ENCODE results near the gene DYSF. TPM values are rescaled to one million over a fixed set of nuclear protein-coding genes. Genes with fewer than 3 reads are reported as not detected.

DYSF gene
- total RNA-seq, 4 donors from 2014 or later = 3.7 to 18.7 (median 10.6) TPM

GRCh38 chr2:71535526-71535925 lies 82.2 kb downstream of the DYSF start:
- no peak for TF ChIP-seq EP300 (IDR thresholded peaks at IDR 0.05; ENCODE audit: low read depth)
- no peak for TF ChIP-seq CTCF (IDR thresholded peaks at IDR 0.05)
- TF ChIP-seq POLR2A (IDR thresholded peaks at IDR 0.05) = no peak
- no peak for TF ChIP-seq POLR2AphosphoS5 (IDR thresholded peaks at IDR 0.05)
- H3K27ac ChIP-seq = no peak overlapping the region
- 82 to 83% methylated on average over 3 to 7 of the region's 7 CpGs for WGBS, 2 donors (ENCODE audit: low coverage in 1 of 2)
- H3K4me3 ChIP-seq = no peak overlapping the region
- in situ Hi-C loops (cut with MboI; ENCODE audit: low pct_ligation_motif_present in 1 of 4, low pct_unique_long_range_greater_than_20kb in 1 of 4, low sequenced_read_pairs in 3 of 4) = loop anchor here in 3 of 4 donors (10.0 to 25.0 kb wide), 4 partner anchors 619 to 1202 kb away; no protein-coding TSS in a partner anchor
- H3K4me1 ChIP-seq = no peaks in the 10 kb centered on the region
- no peak for DNase-seq
- H3K9me3 ChIP-seq = no peaks in the 10 kb centered on the region
- intact Hi-C loops (cut with DNase I; ENCODE audit: low total_unique reads) = no loop called here
- H3K36me3 ChIP-seq = no peaks in the 10 kb centered on the region
- H3K27me3 ChIP-seq = no peaks in the 10 kb centered on the region

- in situ Hi-C loops (cut with MboI; ENCODE audit: low pct_ligation_motif_present in 1 of 4, low pct_unique_long_range_greater_than_20kb in 1 of 4, low sequenced_read_pairs in 3 of 4) = loop anchor here in 3 of 4 donors (10.0 to 25.0 kb wide), 4 partner anchors 619 to 1201 kb away; no protein-coding TSS in a partner anchor
- 89% methylated on average over 10 to 18 of the region's 18 CpGs for WGBS, 2 donors (ENCODE audit: low coverage in 1 of 2)
Measured at GRCh38 chr2:71536226-71536671, 82.9 kb downstream of the DYSF start.

GRCh38 chr2:71538241-71538640 lies 84.9 kb downstream of the DYSF start:
- DNase-seq = no peak
- Histone ChIP-seq H3K4me3 (no peak overlapping the region), H3K4me1 (peaks cover 0 to 8% (median 0%) of the 10 kb centered on the region in 4 donors), H3K27me3 (no peaks in the 10 kb centered on the region), H3K36me3 (no peaks in the 10 kb centered on the region), H3K9me3 (no peaks in the 10 kb centered on the region), H3K27ac (no peak overlapping the region)
- intact Hi-C loops (cut with DNase I; ENCODE audit: low total_unique reads) = no loop called here
- in situ Hi-C loops (cut with MboI; ENCODE audit: low pct_ligation_motif_present in 1 of 4, low pct_unique_long_range_greater_than_20kb in 1 of 4, low sequenced_read_pairs in 3 of 4) = loop anchor here in 3 of 4 donors (10.0 to 25.0 kb wide), 4 partner anchors 617 to 1199 kb away; no protein-coding TSS in a partner anchor
- 86 to 98% methylated on average over 1 to 3 of the region's 3 CpGs for WGBS, 2 donors (ENCODE audit: low coverage in 1 of 2)
- TF ChIP-seq CTCF (IDR thresholded peaks at IDR 0.05) (no peak), EP300 (IDR thresholded peaks at IDR 0.05; ENCODE audit: low read depth) (no peak), POLR2AphosphoS5 (IDR thresholded peaks at IDR 0.05) (no peak), POLR2A (IDR thresholded peaks at IDR 0.05) (no peak)

More at GRCh38 chr2:71536226-71536671, 82.9 kb downstream of the DYSF start:
- H3K36me3 ChIP-seq = no peaks in the 10 kb centered on the region
- no peak for TF ChIP-seq EP300 (IDR thresholded peaks at IDR 0.05; ENCODE audit: low read depth)
- TF ChIP-seq CTCF (IDR thresholded peaks at IDR 0.05) = no peak
- TF ChIP-seq POLR2A (IDR thresholded peaks at IDR 0.05) = no peak
- TF ChIP-seq POLR2AphosphoS5 (IDR thresholded peaks at IDR 0.05) = no peak
- H3K27me3 ChIP-seq = no peaks in the 10 kb centered on the region
- H3K27ac ChIP-seq = no peak overlapping the region
- intact Hi-C loops (cut with DNase I; ENCODE audit: low total_unique reads) = no loop called here
- no peaks in the 10 kb centered on the region for H3K4me1 ChIP-seq
- no peak overlapping the region for H3K4me3 ChIP-seq
- no peaks in the 10 kb centered on the region for H3K9me3 ChIP-seq
- no peak for DNase-seq

- WGBS, 2 donors (ENCODE audit: low coverage in 1 of 2) = 85% methylated on average over 12 of the region's 12 CpGs; no CpG with 5 or more reads in 1 of the 2 donors
- Histone ChIP-seq H3K4me1 (peaks cover 0 to 8% (median 0%) of the 10 kb centered on the region in 4 donors), H3K27me3 (no peaks in the 10 kb centered on the region), H3K9me3 (no peaks in the 10 kb centered on the region), H3K27ac (no peak overlapping the region), H3K36me3 (no peaks in the 10 kb centered on the region), H3K4me3 (no peak overlapping the region)
- intact Hi-C loops (cut with DNase I; ENCODE audit: low total_unique reads) (no loop called here), in situ Hi-C loops (cut with MboI; ENCODE audit: low pct_ligation_motif_present in 1 of 4, low pct_unique_long_range_greater_than_20kb in 1 of 4, low sequenced_read_pairs in 3 of 4) (loop anchor here in 3 of 4 donors (10.0 to 25.0 kb wide), 4 partner anchors 616 to 1199 kb away; no protein-coding TSS in a partner anchor)
- no peak for DNase-seq
- TF ChIP-seq POLR2AphosphoS5 (IDR thresholded peaks at IDR 0.05) (no peak), POLR2A (IDR thresholded peaks at IDR 0.05) (no peak), CTCF (IDR thresholded peaks at IDR 0.05) (no peak), EP300 (IDR thresholded peaks at IDR 0.05; ENCODE audit: low read depth) (no peak)
Measured at GRCh38 chr2:71538656-71539265, 85.4 kb downstream of the DYSF start.

Data from transverse colon (tissue), 4 donors.